NB4 (cell line): ENCODE measurements around the gene NUBP2.

ENCODE experiments used
- POLR2A ChIP-seq: IDR thresholded peaks from 2 replicates; pipeline ENCODE4 v1.6.1; 2011; ENCODE audit warnings: mild to moderate bottlenecking; ENCODE audit not compliant: insufficient read length; ENCODE audit errors: extremely low read depth
- TF ChIP-seq, protein P1 (sequence below): IDR thresholded peaks from one replicate; pipeline ENCODE4 v1.5.1; 2012; ENCODE audit warnings: low read depth, low read length
- TF ChIP-seq, protein P2 (sequence below): IDR thresholded peaks from 2 replicates; pipeline ENCODE4 v1.6.1; 2011; ENCODE audit warnings: low read depth, low read length

DNA sequence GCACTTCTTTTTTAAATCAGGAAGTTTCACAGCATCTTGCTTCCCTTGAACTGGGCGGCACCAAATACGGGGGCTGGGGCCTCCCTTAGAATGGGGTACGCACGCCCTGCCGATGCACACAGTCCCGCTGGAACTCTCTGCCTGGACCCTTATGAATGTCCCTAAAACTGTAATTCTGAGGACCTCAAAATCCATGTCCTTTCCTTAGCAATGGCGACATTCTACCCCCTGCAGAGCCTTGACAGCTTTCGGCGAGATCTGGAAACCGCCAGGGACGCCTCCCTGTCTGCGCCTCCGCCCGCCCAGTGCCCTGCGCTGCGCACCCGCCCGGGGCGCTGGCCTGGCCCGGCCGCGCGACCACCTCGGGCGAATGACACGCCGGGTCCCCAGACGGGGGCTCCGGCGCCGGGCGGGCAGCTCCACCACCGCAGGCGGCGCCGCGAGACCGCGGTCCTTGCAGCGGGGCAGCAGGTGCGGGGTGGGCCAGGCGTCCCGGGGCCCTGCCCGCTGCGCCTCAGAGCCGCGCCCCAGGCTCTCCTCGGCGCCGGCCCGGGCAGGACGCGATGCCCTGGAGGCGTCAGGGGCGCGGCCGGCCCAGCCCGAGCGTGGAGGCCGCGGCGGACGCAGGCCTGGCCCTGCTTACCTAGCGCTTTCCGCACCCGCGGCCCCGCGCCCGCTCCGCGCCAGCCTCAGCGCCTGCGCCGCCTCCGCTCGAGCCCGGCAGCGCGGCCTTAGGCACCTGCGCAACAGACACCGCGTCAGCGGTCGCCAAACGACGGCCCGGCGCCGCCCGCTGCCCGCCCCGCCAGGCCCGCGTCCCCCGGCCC is 43.3 kb downstream of the NUBP2 start:
- TF ChIP-seq, protein P1, sequence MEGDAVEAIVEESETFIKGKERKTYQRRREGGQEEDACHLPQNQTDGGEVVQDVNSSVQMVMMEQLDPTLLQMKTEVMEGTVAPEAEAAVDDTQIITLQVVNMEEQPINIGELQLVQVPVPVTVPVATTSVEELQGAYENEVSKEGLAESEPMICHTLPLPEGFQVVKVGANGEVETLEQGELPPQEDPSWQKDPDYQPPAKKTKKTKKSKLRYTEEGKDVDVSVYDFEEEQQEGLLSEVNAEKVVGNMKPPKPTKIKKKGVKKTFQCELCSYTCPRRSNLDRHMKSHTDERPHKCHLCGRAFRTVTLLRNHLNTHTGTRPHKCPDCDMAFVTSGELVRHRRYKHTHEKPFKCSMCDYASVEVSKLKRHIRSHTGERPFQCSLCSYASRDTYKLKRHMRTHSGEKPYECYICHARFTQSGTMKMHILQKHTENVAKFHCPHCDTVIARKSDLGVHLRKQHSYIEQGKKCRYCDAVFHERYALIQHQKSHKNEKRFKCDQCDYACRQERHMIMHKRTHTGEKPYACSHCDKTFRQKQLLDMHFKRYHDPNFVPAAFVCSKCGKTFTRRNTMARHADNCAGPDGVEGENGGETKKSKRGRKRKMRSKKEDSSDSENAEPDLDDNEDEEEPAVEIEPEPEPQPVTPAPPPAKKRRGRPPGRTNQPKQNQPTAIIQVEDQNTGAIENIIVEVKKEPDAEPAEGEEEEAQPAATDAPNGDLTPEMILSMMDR = no peak
- no peak for TF ChIP-seq POLR2A
- TF ChIP-seq, protein P2, sequence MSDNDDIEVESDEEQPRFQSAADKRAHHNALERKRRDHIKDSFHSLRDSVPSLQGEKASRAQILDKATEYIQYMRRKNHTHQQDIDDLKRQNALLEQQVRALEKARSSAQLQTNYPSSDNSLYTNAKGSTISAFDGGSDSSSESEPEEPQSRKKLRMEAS = peak; percentile 48
